ENCODE results near the gene LGALS7.
"Not testable (repeated sequence)": the region's sequence is repeated elsewhere in the genome, so short reads cannot be mapped to it uniquely, and the experiment has no call there.

LGALS7 gene

DNA sequence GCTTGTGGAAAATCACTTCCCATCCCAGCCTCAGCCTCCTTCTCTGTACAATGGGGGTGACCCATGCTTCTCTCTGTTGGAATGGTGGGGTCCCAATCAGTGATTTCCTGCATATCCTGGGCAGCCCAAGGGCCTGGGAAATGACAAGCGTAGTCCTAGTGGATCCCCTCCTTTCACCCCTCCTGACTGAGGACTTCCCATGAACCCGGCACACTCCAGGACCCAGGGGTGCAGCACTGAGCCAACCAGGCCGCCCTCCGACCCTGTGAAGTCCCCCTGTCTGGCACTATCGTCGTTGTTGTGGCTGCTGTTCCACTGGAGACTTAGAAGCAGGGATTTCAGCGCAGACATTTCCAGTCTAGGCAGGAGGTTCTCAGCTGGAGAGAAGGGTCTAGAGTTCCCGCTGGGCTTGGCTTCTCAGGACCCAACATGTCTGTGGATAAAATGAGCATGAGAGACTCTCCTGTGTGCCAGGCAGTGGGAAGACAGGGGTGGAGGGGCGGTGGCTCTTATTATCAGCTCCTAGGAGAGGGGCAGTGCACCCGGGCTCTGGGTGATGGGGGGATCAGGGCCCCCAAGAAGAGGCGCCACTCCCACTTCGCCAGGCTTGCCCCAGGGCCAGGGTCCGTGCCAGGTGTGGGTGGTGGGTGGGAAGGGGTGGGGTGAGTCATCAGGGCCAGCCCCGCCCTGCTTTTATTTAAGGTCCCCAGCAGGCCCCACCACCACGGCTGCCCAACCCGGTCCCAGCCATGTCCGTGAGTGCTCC lies 15.3 kb upstream of the LGALS7 start, which contains the start of gene LGALS7B:
Gene LGALS7B (plus strand): TSS at position 723 of the 766 bp plus-strand sequence. CDS start 27 bp downstream, at position 750.
- Histone ChIP-seq H3K27me3 (ENCODE audit: control insufficient read depth, insufficient read depth, low read length, poor library complexity, severe bottlenecking) (no peaks in the 10 kb centered on the region), H3K27ac (ENCODE audit: insufficient read depth, low read depth, low read length, poor library complexity, severe bottlenecking) (no peak within 1 kb of the TSS), H3K4me1 (ENCODE audit: control insufficient read depth, insufficient read depth, low read length) (no peaks in the 10 kb centered on the region), H3K4me3 (ENCODE audit: insufficient read depth, low read depth, low read length) (no peak within 1 kb of the TSS), H3K36me3 (ENCODE audit: control insufficient read depth, insufficient read depth, low read length) (no peaks in the 10 kb centered on the region), H3K9me3 (ENCODE audit: control insufficient read depth, low read length) (no peaks in the 10 kb centered on the region)
- WGBS, 2 experiments: 78 to 80% methylated on average over 9 to 10 of the region's 17 CpGs

GRCh38 chr19:38786572-38787265 lies 13.4 kb upstream of the LGALS7 start:
- no peak overlapping the region for H3K27ac ChIP-seq (ENCODE audit: insufficient read depth, low read depth, low read length, poor library complexity, severe bottlenecking)
- H3K36me3 ChIP-seq (ENCODE audit: control insufficient read depth, insufficient read depth, low read length): no peaks in the 10 kb centered on the region
- no peaks in the 10 kb centered on the region for H3K9me3 ChIP-seq (ENCODE audit: control insufficient read depth, low read length)
- no peaks in the 10 kb centered on the region for H3K4me1 ChIP-seq (ENCODE audit: control insufficient read depth, insufficient read depth, low read length)
- 90% methylated on average over 11 of the region's 11 CpGs for WGBS, 2 experiments
- H3K4me3 ChIP-seq (ENCODE audit: insufficient read depth, low read depth, low read length): no peak overlapping the region
- H3K27me3 ChIP-seq (ENCODE audit: control insufficient read depth, insufficient read depth, low read length, poor library complexity, severe bottlenecking): no peaks in the 10 kb centered on the region

DNA sequence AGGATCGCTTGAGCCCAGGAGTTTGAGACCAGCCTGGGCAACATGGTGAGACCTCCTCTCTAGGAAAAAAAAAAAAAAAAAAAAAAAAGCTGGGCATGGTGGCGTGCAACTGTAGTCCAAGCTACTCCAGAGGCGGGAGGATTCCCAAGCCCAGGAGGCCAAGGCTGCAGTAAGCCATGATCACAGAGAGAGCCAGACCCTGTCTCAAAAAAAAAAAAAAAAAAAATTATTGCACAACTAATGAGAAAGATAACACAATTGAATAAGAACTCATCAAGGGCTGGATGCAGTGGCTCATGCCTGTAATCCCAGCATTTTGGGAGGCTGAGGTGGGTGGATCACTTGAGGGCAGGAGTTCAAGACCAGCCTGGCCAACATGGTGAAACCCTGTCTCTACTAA lies 12.7 kb upstream of the LGALS7 start:
- not testable (repeated sequence) for H3K9me3 ChIP-seq (ENCODE audit: control insufficient read depth, low read length); H3K4me3 ChIP-seq (ENCODE audit: insufficient read depth, low read depth, low read length); H3K27me3 ChIP-seq (ENCODE audit: control insufficient read depth, insufficient read depth, low read length, poor library complexity, severe bottlenecking); H3K4me1 ChIP-seq (ENCODE audit: control insufficient read depth, insufficient read depth, low read length); H3K36me3 ChIP-seq (ENCODE audit: control insufficient read depth, insufficient read depth, low read length); H3K27ac ChIP-seq (ENCODE audit: insufficient read depth, low read depth, low read length, poor library complexity, severe bottlenecking)
- WGBS, 2 experiments: 91 to 94% methylated on average over 3 of the region's 3 CpGs

DNA sequence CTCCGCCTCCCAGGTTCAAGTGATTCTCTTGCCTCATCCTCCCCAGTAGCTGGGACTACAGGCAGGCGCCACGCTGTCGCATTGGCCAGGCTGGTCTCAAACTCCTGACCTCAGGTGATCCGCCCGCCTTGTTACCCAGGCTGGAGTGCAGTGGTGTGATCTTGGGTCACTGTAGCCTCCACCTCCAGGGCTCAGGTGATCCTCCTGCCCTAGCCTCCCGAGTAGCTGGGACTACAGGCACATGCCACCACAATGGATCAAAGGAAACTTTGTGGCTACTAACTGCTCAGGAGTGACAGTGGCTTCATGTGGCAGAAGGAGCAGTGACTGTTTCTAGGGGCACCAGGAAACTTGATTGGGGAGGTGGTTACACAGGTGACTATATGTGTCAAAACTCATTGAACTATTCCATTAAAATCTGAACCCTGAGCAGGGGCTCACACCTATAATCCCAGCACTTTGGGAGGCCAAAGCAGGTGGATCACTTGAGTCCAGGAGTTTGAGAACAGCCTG lies 11.9 kb upstream of the LGALS7 start:
- H3K4me3 ChIP-seq (ENCODE audit: insufficient read depth, low read depth, low read length): no peak overlapping the region
- H3K4me1 ChIP-seq (ENCODE audit: control insufficient read depth, insufficient read depth, low read length): no peaks in the 10 kb centered on the region
- H3K27ac ChIP-seq (ENCODE audit: insufficient read depth, low read depth, low read length, poor library complexity, severe bottlenecking): no peak overlapping the region
- H3K27me3 ChIP-seq (ENCODE audit: control insufficient read depth, insufficient read depth, low read length, poor library complexity, severe bottlenecking): no peaks in the 10 kb centered on the region
- H3K9me3 ChIP-seq (ENCODE audit: control insufficient read depth, low read length): no peaks in the 10 kb centered on the region
- no peaks in the 10 kb centered on the region for H3K36me3 ChIP-seq (ENCODE audit: control insufficient read depth, insufficient read depth, low read length)
- 88 to 94% methylated on average over 7 of the region's 7 CpGs for WGBS, 2 experiments

GRCh38 chr19:38784224-38784623 lies 10.9 kb upstream of the LGALS7 start:
- 85 to 94% methylated on average over 3 of the region's 3 CpGs for WGBS, 2 experiments
- H3K4me1 ChIP-seq (ENCODE audit: control insufficient read depth, insufficient read depth, low read length): no peaks in the 10 kb centered on the region
- H3K4me3 ChIP-seq (ENCODE audit: insufficient read depth, low read depth, low read length): no peak overlapping the region
- H3K27me3 ChIP-seq (ENCODE audit: control insufficient read depth, insufficient read depth, low read length, poor library complexity, severe bottlenecking): no peaks in the 10 kb centered on the region
- H3K27ac ChIP-seq (ENCODE audit: insufficient read depth, low read depth, low read length, poor library complexity, severe bottlenecking): no peak overlapping the region
- H3K36me3 ChIP-seq (ENCODE audit: control insufficient read depth, insufficient read depth, low read length): no peaks in the 10 kb centered on the region
- no peaks in the 10 kb centered on the region for H3K9me3 ChIP-seq (ENCODE audit: control insufficient read depth, low read length)

DNA sequence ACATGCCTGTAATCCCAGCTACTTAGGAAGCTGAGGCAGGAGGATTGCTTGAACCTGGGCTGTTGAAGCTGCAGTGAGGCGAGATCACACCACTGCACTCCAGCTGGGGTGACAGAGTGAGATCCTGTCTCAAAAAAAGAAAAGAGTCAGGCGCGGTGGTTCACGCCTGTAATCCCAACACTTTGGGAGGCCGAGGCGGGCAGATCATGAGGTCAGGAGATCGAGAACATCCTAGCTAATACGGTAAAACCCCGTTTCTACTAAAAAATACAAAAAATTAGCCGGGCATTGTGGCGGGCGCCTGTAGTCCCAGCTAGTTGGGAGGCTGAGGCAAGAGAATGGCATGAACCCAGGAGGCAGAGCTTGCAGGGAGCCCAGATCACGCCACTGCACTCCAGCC lies 8.9 kb upstream of the LGALS7 start:
- H3K4me1 ChIP-seq (ENCODE audit: control insufficient read depth, insufficient read depth, low read length); H3K4me3 ChIP-seq (ENCODE audit: insufficient read depth, low read depth, low read length); H3K36me3 ChIP-seq (ENCODE audit: control insufficient read depth, insufficient read depth, low read length); H3K27me3 ChIP-seq (ENCODE audit: control insufficient read depth, insufficient read depth, low read length, poor library complexity, severe bottlenecking); H3K27ac ChIP-seq (ENCODE audit: insufficient read depth, low read depth, low read length, poor library complexity, severe bottlenecking); H3K9me3 ChIP-seq (ENCODE audit: control insufficient read depth, low read length): not testable (repeated sequence)
- 85 to 96% methylated on average over 13 of the region's 13 CpGs for WGBS, 2 experiments

DNA sequence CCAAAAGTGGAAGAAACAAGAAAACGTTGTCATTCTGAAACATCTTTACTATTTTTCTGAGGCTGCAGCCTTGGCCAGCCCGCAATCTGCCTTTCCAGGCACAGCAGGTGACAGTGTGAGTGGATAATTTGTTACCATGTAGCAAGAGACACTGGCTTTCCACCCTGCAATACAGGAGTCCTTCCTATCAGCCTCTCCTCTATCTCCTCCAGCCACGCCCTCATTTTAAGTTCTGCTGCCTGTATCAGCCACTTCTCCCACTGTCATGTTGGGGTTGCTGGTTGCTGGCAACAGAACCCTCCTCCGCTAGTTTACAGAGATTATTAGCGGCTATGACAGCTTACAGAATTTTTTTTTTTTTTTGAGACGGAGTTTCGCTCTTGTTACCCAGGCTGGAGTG lies 7.7 kb upstream of the LGALS7 start:
- Histone ChIP-seq H3K9me3 (ENCODE audit: control insufficient read depth, low read length) (no peaks in the 10 kb centered on the region), H3K4me3 (ENCODE audit: insufficient read depth, low read depth, low read length) (no peak overlapping the region), H3K27ac (ENCODE audit: insufficient read depth, low read depth, low read length, poor library complexity, severe bottlenecking) (no peak overlapping the region), H3K27me3 (ENCODE audit: control insufficient read depth, insufficient read depth, low read length, poor library complexity, severe bottlenecking) (no peaks in the 10 kb centered on the region), H3K4me1 (ENCODE audit: control insufficient read depth, insufficient read depth, low read length) (no peaks in the 10 kb centered on the region), H3K36me3 (ENCODE audit: control insufficient read depth, insufficient read depth, low read length) (no peaks in the 10 kb centered on the region)
- 90 to 92% methylated on average over 7 of the region's 7 CpGs for WGBS, 2 experiments

- Histone ChIP-seq H3K4me1 (ENCODE audit: control insufficient read depth, insufficient read depth, low read length) (no peaks in the 10 kb centered on the region), H3K4me3 (ENCODE audit: insufficient read depth, low read depth, low read length) (no peak overlapping the region), H3K27me3 (ENCODE audit: control insufficient read depth, insufficient read depth, low read length, poor library complexity, severe bottlenecking) (no peaks in the 10 kb centered on the region), H3K36me3 (ENCODE audit: control insufficient read depth, insufficient read depth, low read length) (no peaks in the 10 kb centered on the region), H3K27ac (ENCODE audit: insufficient read depth, low read depth, low read length, poor library complexity, severe bottlenecking) (no peak overlapping the region), H3K9me3 (ENCODE audit: control insufficient read depth, low read length) (no peaks in the 10 kb centered on the region)
- WGBS, 2 experiments: 92 to 93% methylated on average over 7 of the region's 7 CpGs
Observed at GRCh38 chr19:38780443-38780842, 7.1 kb upstream of the LGALS7 start.

GRCh38 chr19:38778733-38779132 lies 5.4 kb upstream of the LGALS7 start:
- Histone ChIP-seq H3K9me3 (ENCODE audit: control insufficient read depth, low read length) (no peaks in the 10 kb centered on the region), H3K27ac (ENCODE audit: insufficient read depth, low read depth, low read length, poor library complexity, severe bottlenecking) (no peak overlapping the region), H3K36me3 (ENCODE audit: control insufficient read depth, insufficient read depth, low read length) (no peaks in the 10 kb centered on the region), H3K4me1 (ENCODE audit: control insufficient read depth, insufficient read depth, low read length) (peaks cover 4% of the 10 kb centered on the region), H3K27me3 (ENCODE audit: control insufficient read depth, insufficient read depth, low read length, poor library complexity, severe bottlenecking) (no peaks in the 10 kb centered on the region), H3K4me3 (ENCODE audit: insufficient read depth, low read depth, low read length) (no peak overlapping the region)
- 79 to 88% methylated on average over 7 of the region's 7 CpGs for WGBS, 2 experiments

- no peaks in the 10 kb centered on the region for H3K36me3 ChIP-seq (ENCODE audit: control insufficient read depth, insufficient read depth, low read length)
- 84 to 86% methylated on average over 13 of the region's 13 CpGs for WGBS, 2 experiments
- no peaks in the 10 kb centered on the region for H3K9me3 ChIP-seq (ENCODE audit: control insufficient read depth, low read length)
- peaks cover 7% of the 10 kb centered on the region for H3K4me1 ChIP-seq (ENCODE audit: control insufficient read depth, insufficient read depth, low read length)
- H3K27ac ChIP-seq (ENCODE audit: insufficient read depth, low read depth, low read length, poor library complexity, severe bottlenecking): no peak overlapping the region
- peaks cover 4% of the 10 kb centered on the region for H3K27me3 ChIP-seq (ENCODE audit: control insufficient read depth, insufficient read depth, low read length, poor library complexity, severe bottlenecking)
- H3K4me3 ChIP-seq (ENCODE audit: insufficient read depth, low read depth, low read length): no peak overlapping the region
Observed at GRCh38 chr19:38774181-38774950, 1.0 kb upstream of the LGALS7 start.

Data from ectodermal cell (in vitro differentiated cells).